Prostate gland (tissue), 2 donors: ENCODE measurements around the gene CHRDL1.

Source experiments
- CTCF ChIP-seq, 4 experiments: fragments of 200-600 bp in 2 of 4; fragments of 450-650 bp in 2 of 4; sonication (generic) in 2 of 4; IDR thresholded peaks; 1 replicate in 3 of 4; 2 replicates in 1 of 4; pipeline ENCODE4 v1.5.1; 2016 to 2019; ENCODE audit warnings: antibody characterized with exemption in 4 of 4, mild to moderate bottlenecking in 2 of 4, moderate library complexity in 2 of 4
- POLR2A ChIP-seq: fragments of 450-650 bp; IDR thresholded peaks from one replicate; pipeline ENCODE4 v1.6.1; 2016; ENCODE audit warnings: antibody characterized with exemption, mild to moderate bottlenecking
- POLR2AphosphoS5 ChIP-seq: sonication (generic); formaldehyde crosslinking; IDR thresholded peaks from one replicate; pipeline ENCODE4 v1.6.1; 2017; ENCODE audit warnings: antibody characterized with exemption

DNA sequence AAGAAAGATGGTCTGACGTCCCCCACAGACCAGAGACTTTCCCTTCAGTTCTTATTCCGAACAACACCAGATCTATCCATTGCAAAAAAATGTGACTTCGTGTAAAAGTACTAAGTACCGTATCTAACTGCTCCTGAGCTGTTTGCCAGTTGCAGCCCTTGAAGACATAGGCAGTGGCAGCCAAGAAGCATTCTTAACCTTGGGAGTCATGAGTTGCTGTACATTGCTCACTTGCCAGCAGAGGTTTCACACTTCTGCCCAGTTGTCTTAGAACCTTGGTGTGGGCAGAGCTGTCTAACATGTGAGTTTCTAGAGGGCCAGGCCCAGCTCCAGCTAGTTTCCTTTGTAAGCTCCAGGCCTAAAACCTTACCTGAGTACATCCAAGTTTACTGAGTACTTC is 10.5 kb upstream of the CHRDL1 start:
- TF ChIP-seq CTCF (IDR thresholded peaks at IDR 0.05), result no peak
- no peak for TF ChIP-seq POLR2A
- no peak for TF ChIP-seq POLR2AphosphoS5
